ENCODE measurements around the gene COPZ1.

DNA sequence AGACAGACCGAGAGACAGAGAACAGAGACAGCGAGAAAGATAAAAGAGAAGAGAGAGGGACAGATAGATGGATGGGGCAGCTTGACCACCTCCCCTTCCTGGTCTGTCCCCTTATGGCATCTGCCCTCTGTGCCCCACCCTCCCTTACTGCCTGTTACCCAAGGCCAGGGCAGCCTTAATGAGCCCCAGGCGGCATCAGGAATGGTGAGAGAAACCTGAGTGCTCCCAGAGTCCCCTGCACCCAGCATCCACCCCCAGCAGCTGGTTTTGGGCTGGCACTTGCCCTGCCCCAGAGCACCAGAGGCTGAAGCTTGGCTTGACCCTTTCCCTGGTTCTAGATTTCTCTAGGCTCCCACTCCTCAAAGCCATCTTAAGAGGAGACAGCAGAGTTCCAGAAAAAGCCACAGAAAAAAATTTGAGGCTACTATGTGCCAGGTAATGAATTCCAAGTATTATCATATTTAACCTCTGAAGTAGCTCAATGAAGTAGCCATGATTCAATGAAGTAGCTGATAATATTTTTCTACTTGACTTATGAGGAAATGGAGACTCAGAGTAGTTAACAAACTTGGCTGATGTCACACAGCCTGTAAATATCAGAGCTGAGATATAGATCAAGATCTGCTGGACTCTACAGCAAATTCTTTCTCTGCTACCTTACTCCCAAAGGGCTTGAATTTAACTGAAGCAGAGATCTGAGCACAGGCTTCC is 61.6 kb downstream of the COPZ1 start:
- TF ChIP-seq, protein P1, sequence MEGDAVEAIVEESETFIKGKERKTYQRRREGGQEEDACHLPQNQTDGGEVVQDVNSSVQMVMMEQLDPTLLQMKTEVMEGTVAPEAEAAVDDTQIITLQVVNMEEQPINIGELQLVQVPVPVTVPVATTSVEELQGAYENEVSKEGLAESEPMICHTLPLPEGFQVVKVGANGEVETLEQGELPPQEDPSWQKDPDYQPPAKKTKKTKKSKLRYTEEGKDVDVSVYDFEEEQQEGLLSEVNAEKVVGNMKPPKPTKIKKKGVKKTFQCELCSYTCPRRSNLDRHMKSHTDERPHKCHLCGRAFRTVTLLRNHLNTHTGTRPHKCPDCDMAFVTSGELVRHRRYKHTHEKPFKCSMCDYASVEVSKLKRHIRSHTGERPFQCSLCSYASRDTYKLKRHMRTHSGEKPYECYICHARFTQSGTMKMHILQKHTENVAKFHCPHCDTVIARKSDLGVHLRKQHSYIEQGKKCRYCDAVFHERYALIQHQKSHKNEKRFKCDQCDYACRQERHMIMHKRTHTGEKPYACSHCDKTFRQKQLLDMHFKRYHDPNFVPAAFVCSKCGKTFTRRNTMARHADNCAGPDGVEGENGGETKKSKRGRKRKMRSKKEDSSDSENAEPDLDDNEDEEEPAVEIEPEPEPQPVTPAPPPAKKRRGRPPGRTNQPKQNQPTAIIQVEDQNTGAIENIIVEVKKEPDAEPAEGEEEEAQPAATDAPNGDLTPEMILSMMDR (IDR thresholded peaks at IDR 0.05): no peak
- no peak for TF ChIP-seq POLR2A (IDR thresholded peaks at IDR 0.05)

All from prostate gland (tissue), 2 donors.